ENCODE results near the gene SASH1.

The SASH1 gene

GRCh38 chr6:148401571-148401970 is 58.9 kb downstream of the SASH1 start:
- Histone ChIP-seq H2AFZ (ENCODE audit: low read length) (no peak overlapping the region), H3K4me2 (ENCODE audit: low read length) (no peak overlapping the region), H3K9me3 (ENCODE audit: low read length) (no peaks in the 10 kb centered on the region), H3K9me2 (ENCODE audit: low read depth, low read length) (no peaks in the 10 kb centered on the region), H3K79me2 (ENCODE audit: insufficient read depth, low read length) (no peaks in the 10 kb centered on the region), H3K4me3 (ENCODE audit: low read depth, low read length, poor library complexity, severe bottlenecking) (no peak overlapping the region), H3K9ac (ENCODE audit: low read length) (no peak overlapping the region), H3K4me1 (ENCODE audit: insufficient read depth, low read length, severe bottlenecking) (no peaks in the 10 kb centered on the region), H3K27me3 (ENCODE audit: insufficient read depth, low read length) (no peaks in the 10 kb centered on the region), H4K20me1 (ENCODE audit: insufficient read depth, low read length) (no peaks in the 10 kb centered on the region), H3K36me3 (ENCODE audit: insufficient read depth, low read length) (no peaks in the 10 kb centered on the region), H3F3A (ENCODE audit: insufficient read depth, low read length) (no peaks in the 10 kb centered on the region), H3K27ac (ENCODE audit: low read depth, low read length, poor library complexity, severe bottlenecking) (no peak overlapping the region)
- TF ChIP-seq EZH2 (IDR thresholded peaks at IDR 0.05; ENCODE audit: borderline replicate concordance, low read length) (no peak), CTCF (IDR thresholded peaks at IDR 0.05; ENCODE audit: low read length) (no peak)

GRCh38 chr6:148404456-148405054 is 61.9 kb downstream of the SASH1 start:
- H3K4me3 ChIP-seq (ENCODE audit: low read depth, low read length, poor library complexity, severe bottlenecking), result no peak overlapping the region
- TF ChIP-seq EZH2 (IDR thresholded peaks at IDR 0.05; ENCODE audit: borderline replicate concordance, low read length) (no peak), CTCF (IDR thresholded peaks at IDR 0.05; ENCODE audit: low read length) (no peak)
- H3K4me1 ChIP-seq (ENCODE audit: insufficient read depth, low read length, severe bottlenecking), result no peaks in the 10 kb centered on the region
- H3K9me2 ChIP-seq (ENCODE audit: low read depth, low read length), result no peaks in the 10 kb centered on the region
- no peaks in the 10 kb centered on the region for H3K36me3 ChIP-seq (ENCODE audit: insufficient read depth, low read length)
- H3K27me3 ChIP-seq (ENCODE audit: insufficient read depth, low read length), result no peaks in the 10 kb centered on the region
- H2AFZ ChIP-seq (ENCODE audit: low read length), result no peak overlapping the region
- no peak overlapping the region for H3K9ac ChIP-seq (ENCODE audit: low read length)
- no peak overlapping the region for H3K4me2 ChIP-seq (ENCODE audit: low read length)
- H4K20me1 ChIP-seq (ENCODE audit: insufficient read depth, low read length), result no peaks in the 10 kb centered on the region
- no peaks in the 10 kb centered on the region for H3K9me3 ChIP-seq (ENCODE audit: low read length)
- H3K27ac ChIP-seq (ENCODE audit: low read depth, low read length, poor library complexity, severe bottlenecking), result no peak overlapping the region
- H3K79me2 ChIP-seq (ENCODE audit: insufficient read depth, low read length), result no peaks in the 10 kb centered on the region
- H3F3A ChIP-seq (ENCODE audit: insufficient read depth, low read length), result no peaks in the 10 kb centered on the region

GRCh38 chr6:148405894-148406293 is 63.3 kb downstream of the SASH1 start:
- Histone ChIP-seq H3K36me3 (ENCODE audit: insufficient read depth, low read length) (no peaks in the 10 kb centered on the region), H4K20me1 (ENCODE audit: insufficient read depth, low read length) (no peaks in the 10 kb centered on the region), H3K4me1 (ENCODE audit: insufficient read depth, low read length, severe bottlenecking) (no peaks in the 10 kb centered on the region), H3K9me3 (ENCODE audit: low read length) (no peaks in the 10 kb centered on the region), H3K4me2 (ENCODE audit: low read length) (no peak overlapping the region), H3K4me3 (ENCODE audit: low read depth, low read length, poor library complexity, severe bottlenecking) (no peak overlapping the region), H3K27ac (ENCODE audit: low read depth, low read length, poor library complexity, severe bottlenecking) (no peak overlapping the region), H3F3A (ENCODE audit: insufficient read depth, low read length) (no peaks in the 10 kb centered on the region), H3K9ac (ENCODE audit: low read length) (no peak overlapping the region), H2AFZ (ENCODE audit: low read length) (no peak overlapping the region), H3K79me2 (ENCODE audit: insufficient read depth, low read length) (no peaks in the 10 kb centered on the region), H3K9me2 (ENCODE audit: low read depth, low read length) (no peaks in the 10 kb centered on the region), H3K27me3 (ENCODE audit: insufficient read depth, low read length) (no peaks in the 10 kb centered on the region)
- TF ChIP-seq EZH2 (IDR thresholded peaks at IDR 0.05; ENCODE audit: borderline replicate concordance, low read length), result no peak
- no peak for TF ChIP-seq CTCF (IDR thresholded peaks at IDR 0.05; ENCODE audit: low read length)
